GM23338 (cell line): Measurements from ENCODE around the gene CHN2. TPM values are rescaled to one million over a fixed set of nuclear protein-coding genes. Genes with fewer than 3 reads are reported as not detected.

Source experiments
- ATAC-seq: fragments of 200-7000 bp; cut with Tn5 transposase; 3 replicates; pipeline ENCODE4 v1.9.1; 2020
- DNase-seq: peaks from one replicate; pipeline ENCODE4 v3.0.0-alpha.2; 2015; ENCODE audit warnings: low spot score
- H2AFZ ChIP-seq: fragments of 200-600 bp; sonication (generic); 2 replicates; pipeline ENCODE4 v1.8.0; 2016; ENCODE audit warnings: antibody characterized with exemption, mild to moderate bottlenecking, moderate library complexity
- H3F3A ChIP-seq: fragments of 200-600 bp; sonication (generic); replicated peaks from 2 replicates; pipeline ENCODE4 v1.8.0; 2017; ENCODE audit warnings: antibody characterized with exemption, mixed run types, low read depth
- H3K27ac ChIP-seq: fragments of 200-600 bp; sonication (generic); 2 replicates; pipeline ENCODE4 v1.6.1; 2016; ENCODE audit warnings: low read depth
- H3K27me3 ChIP-seq: fragments of 200-600 bp; sonication (generic); 2 replicates; pipeline ENCODE4 v1.8.0; 2016; ENCODE audit warnings: mild to moderate bottlenecking, mixed run types, moderate library complexity; ENCODE audit not compliant: insufficient read depth
- H3K36me3 ChIP-seq: fragments of 200-600 bp; sonication (generic); 2 replicates; pipeline ENCODE4 v1.8.0; 2016; ENCODE audit warnings: mild to moderate bottlenecking; ENCODE audit not compliant: insufficient read depth
- H3K4me1 ChIP-seq: fragments of 200-600 bp; sonication (generic); 2 replicates; pipeline ENCODE4 v1.8.0; 2016; ENCODE audit warnings: mild to moderate bottlenecking, moderate library complexity; ENCODE audit not compliant: insufficient read depth
- H3K4me2 ChIP-seq: fragments of 200-600 bp; sonication (generic); 2 replicates; pipeline ENCODE4 v1.7.1; 2017; ENCODE audit warnings: mixed run types
- H3K4me3 ChIP-seq: fragments of 200-600 bp; sonication (generic); 2 replicates; pipeline ENCODE4 v1.6.1; 2016; ENCODE audit warnings: mixed run types
- H3K79me2 ChIP-seq: fragments of 200-600 bp; sonication (generic); replicated peaks from 2 replicates; pipeline ENCODE4 v1.8.0; 2017; ENCODE audit warnings: mild to moderate bottlenecking; ENCODE audit not compliant: insufficient read depth
- H3K9me2 ChIP-seq: fragments of 200-600 bp; sonication (generic); 2 replicates; pipeline ENCODE4 v1.8.0; 2017; ENCODE audit not compliant: insufficient read depth
- H4K20me1 ChIP-seq: fragments of 200-600 bp; sonication (generic); replicated peaks from 2 replicates; pipeline ENCODE4 v1.8.0; 2017; ENCODE audit warnings: mild to moderate bottlenecking; ENCODE audit not compliant: insufficient read depth
- H3K27ac Mint-ChIP-seq: 2 replicates; pipeline ENCODE4 v1.8.0; 2020; ENCODE audit warnings: inconsistent platforms, mild to moderate bottlenecking, moderate library complexity, mixed read lengths
- H3K27me3 Mint-ChIP-seq: 3 replicates; pipeline ENCODE4 v1.8.0; 2022; ENCODE audit warnings: low read depth, mild to moderate bottlenecking, moderate library complexity, mixed read lengths, inconsistent platforms; ENCODE audit not compliant: insufficient read depth, poor library complexity
- H3K36me3 Mint-ChIP-seq: 3 replicates; pipeline ENCODE4 v1.8.0; 2021; ENCODE audit warnings: low read depth, mild to moderate bottlenecking, inconsistent platforms, moderate library complexity, mixed read lengths
- H3K4me1 Mint-ChIP-seq: 3 replicates; pipeline ENCODE4 v1.8.0; 2020; ENCODE audit warnings: mild to moderate bottlenecking, inconsistent platforms, mixed read lengths
- H3K4me3 Mint-ChIP-seq: 3 replicates; pipeline ENCODE4 v1.8.0; 2021; ENCODE audit warnings: moderate library complexity, mild to moderate bottlenecking, inconsistent platforms, mixed read lengths
- H3K9me3 Mint-ChIP-seq: 3 replicates; pipeline ENCODE4 v1.8.0; 2020; ENCODE audit warnings: moderate library complexity, mild to moderate bottlenecking, inconsistent platforms, mixed read lengths
- CREB1 ChIP-seq: fragments of 250-450 bp; sonication (Bioruptor Pico); IDR thresholded peaks from 2 replicates; pipeline ENCODE4 v1.5.0; 2020; ENCODE audit warnings: low read depth, mild to moderate bottlenecking, moderate library complexity
- CTCF ChIP-seq, 2 experiments: fragments of 200-600 bp in 1 of 2; sonication (generic) in 1 of 2; conservative IDR thresholded peaks; 2 replicates each; pipeline versions ENCODE4 v1.5.1 to v1.6.1; 2016 to 2017; ENCODE audit warnings: antibody characterized with exemption in 2 of 2, low read depth in 2 of 2, mild to moderate bottlenecking in 2 of 2, moderate library complexity in 1 of 2
- EZH2phosphoT487 ChIP-seq: fragments of 200-600 bp; sonication (generic); IDR thresholded peaks from one replicate; pipeline ENCODE4 v1.8.1; 2018; ENCODE audit warnings: antibody characterized with exemption; ENCODE audit not compliant: unreplicated experiment
- JUNB ChIP-seq: IDR thresholded peaks from one replicate; pipeline ENCODE4 v1.6.1; 2016; ENCODE audit warnings: antibody characterized with exemption; ENCODE audit not compliant: unreplicated experiment
- NANOG ChIP-seq: IDR thresholded peaks from 2 replicates; pipeline ENCODE4 v1.6.1; 2016; ENCODE audit warnings: antibody characterized with exemption, borderline replicate concordance
- POLR2AphosphoS5 ChIP-seq: IDR thresholded peaks from 2 replicates; pipeline ENCODE4 v1.6.1; 2016; ENCODE audit warnings: antibody characterized with exemption, low read depth
- REST ChIP-seq: IDR thresholded peaks from one replicate; pipeline ENCODE4 v1.6.1; 2018; ENCODE audit warnings: antibody characterized with exemption; ENCODE audit not compliant: unreplicated experiment
- STAT1 ChIP-seq: IDR thresholded peaks from one replicate; pipeline ENCODE4 v1.6.1; 2016; ENCODE audit warnings: antibody characterized with exemption; ENCODE audit not compliant: unreplicated experiment
- ZNF114 ChIP-seq: fragments of 250-450 bp; sonication (Bioruptor Pico); IDR thresholded peaks from 2 replicates; pipeline ENCODE4 v1.5.0; 2020; ENCODE audit warnings: mild to moderate bottlenecking, moderate library complexity
- ZNF331 ChIP-seq: fragments of 250-450 bp; sonication (Bioruptor Pico); IDR thresholded peaks from 2 replicates; pipeline ENCODE4 v1.5.0; 2020; ENCODE audit warnings: low read depth, mild to moderate bottlenecking, moderate library complexity
- polyA plus RNA-seq: library from polyadenylated mRNA; unstranded; fragments of >200 nt; fragmentation: Nextera tagmentation; extraction: Ambion mirVana; gene quantifications from 2 replicates; pipeline ENCODE4 v1.2.1, GENCODE V29; 2016
- total RNA-seq: library from RNA; depleted of rRNA; stranded (reverse); fragments of >200 nt; shearing (Covaris generic); gene quantifications from 2 replicates; pipeline ENCODE4 v1.2.3, GENCODE V29; 2014
- TF ChIP-seq, protein P1 (sequence below): IDR thresholded peaks from 2 replicates; pipeline ENCODE4 v1.6.1; 2016; ENCODE audit warnings: antibody characterized with exemption
- TF ChIP-seq, protein P2 (sequence below): fragments of 250-450 bp; sonication (Bioruptor Pico); IDR thresholded peaks from 2 replicates; pipeline ENCODE4 v1.5.0; 2020; ENCODE audit warnings: mild to moderate bottlenecking, moderate library complexity

The CHN2 gene
- total and polyA plus RNA-seq, 2 experiments from 2014 or later = 6.1 to 7.5 TPM

GRCh38 chr7:29471444-29472138 is 277.0 kb downstream of the CHN2 start:
- H3K4me3 Mint-ChIP-seq = no peak overlapping the region
- no peaks in the 10 kb centered on the region for H3K36me3 ChIP-seq
- no peaks in the 10 kb centered on the region for H3K4me1 ChIP-seq
- no peak for TF ChIP-seq ZNF331 (CRISPR knock-in tag)
- TF ChIP-seq STAT1 = no peak
- no peak for TF ChIP-seq POLR2AphosphoS5
- TF ChIP-seq CREB1 (CRISPR knock-in tag) = no peak
- TF ChIP-seq JUNB = no peak
- no peak for TF ChIP-seq ZNF114 (CRISPR knock-in tag)
- TF ChIP-seq CTCF (conservative IDR thresholded peaks at IDR 0.05; ENCODE audit: low read depth in 2 of 2) = no peak
- TF ChIP-seq REST = no peak
- no peak for TF ChIP-seq NANOG
- TF ChIP-seq, protein P1, sequence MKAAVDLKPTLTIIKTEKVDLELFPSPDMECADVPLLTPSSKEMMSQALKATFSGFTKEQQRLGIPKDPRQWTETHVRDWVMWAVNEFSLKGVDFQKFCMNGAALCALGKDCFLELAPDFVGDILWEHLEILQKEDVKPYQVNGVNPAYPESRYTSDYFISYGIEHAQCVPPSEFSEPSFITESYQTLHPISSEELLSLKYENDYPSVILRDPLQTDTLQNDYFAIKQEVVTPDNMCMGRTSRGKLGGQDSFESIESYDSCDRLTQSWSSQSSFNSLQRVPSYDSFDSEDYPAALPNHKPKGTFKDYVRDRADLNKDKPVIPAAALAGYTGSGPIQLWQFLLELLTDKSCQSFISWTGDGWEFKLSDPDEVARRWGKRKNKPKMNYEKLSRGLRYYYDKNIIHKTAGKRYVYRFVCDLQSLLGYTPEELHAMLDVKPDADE = no peak
- TF ChIP-seq EZH2phosphoT487 = no peak
- TF ChIP-seq, protein P2, sequence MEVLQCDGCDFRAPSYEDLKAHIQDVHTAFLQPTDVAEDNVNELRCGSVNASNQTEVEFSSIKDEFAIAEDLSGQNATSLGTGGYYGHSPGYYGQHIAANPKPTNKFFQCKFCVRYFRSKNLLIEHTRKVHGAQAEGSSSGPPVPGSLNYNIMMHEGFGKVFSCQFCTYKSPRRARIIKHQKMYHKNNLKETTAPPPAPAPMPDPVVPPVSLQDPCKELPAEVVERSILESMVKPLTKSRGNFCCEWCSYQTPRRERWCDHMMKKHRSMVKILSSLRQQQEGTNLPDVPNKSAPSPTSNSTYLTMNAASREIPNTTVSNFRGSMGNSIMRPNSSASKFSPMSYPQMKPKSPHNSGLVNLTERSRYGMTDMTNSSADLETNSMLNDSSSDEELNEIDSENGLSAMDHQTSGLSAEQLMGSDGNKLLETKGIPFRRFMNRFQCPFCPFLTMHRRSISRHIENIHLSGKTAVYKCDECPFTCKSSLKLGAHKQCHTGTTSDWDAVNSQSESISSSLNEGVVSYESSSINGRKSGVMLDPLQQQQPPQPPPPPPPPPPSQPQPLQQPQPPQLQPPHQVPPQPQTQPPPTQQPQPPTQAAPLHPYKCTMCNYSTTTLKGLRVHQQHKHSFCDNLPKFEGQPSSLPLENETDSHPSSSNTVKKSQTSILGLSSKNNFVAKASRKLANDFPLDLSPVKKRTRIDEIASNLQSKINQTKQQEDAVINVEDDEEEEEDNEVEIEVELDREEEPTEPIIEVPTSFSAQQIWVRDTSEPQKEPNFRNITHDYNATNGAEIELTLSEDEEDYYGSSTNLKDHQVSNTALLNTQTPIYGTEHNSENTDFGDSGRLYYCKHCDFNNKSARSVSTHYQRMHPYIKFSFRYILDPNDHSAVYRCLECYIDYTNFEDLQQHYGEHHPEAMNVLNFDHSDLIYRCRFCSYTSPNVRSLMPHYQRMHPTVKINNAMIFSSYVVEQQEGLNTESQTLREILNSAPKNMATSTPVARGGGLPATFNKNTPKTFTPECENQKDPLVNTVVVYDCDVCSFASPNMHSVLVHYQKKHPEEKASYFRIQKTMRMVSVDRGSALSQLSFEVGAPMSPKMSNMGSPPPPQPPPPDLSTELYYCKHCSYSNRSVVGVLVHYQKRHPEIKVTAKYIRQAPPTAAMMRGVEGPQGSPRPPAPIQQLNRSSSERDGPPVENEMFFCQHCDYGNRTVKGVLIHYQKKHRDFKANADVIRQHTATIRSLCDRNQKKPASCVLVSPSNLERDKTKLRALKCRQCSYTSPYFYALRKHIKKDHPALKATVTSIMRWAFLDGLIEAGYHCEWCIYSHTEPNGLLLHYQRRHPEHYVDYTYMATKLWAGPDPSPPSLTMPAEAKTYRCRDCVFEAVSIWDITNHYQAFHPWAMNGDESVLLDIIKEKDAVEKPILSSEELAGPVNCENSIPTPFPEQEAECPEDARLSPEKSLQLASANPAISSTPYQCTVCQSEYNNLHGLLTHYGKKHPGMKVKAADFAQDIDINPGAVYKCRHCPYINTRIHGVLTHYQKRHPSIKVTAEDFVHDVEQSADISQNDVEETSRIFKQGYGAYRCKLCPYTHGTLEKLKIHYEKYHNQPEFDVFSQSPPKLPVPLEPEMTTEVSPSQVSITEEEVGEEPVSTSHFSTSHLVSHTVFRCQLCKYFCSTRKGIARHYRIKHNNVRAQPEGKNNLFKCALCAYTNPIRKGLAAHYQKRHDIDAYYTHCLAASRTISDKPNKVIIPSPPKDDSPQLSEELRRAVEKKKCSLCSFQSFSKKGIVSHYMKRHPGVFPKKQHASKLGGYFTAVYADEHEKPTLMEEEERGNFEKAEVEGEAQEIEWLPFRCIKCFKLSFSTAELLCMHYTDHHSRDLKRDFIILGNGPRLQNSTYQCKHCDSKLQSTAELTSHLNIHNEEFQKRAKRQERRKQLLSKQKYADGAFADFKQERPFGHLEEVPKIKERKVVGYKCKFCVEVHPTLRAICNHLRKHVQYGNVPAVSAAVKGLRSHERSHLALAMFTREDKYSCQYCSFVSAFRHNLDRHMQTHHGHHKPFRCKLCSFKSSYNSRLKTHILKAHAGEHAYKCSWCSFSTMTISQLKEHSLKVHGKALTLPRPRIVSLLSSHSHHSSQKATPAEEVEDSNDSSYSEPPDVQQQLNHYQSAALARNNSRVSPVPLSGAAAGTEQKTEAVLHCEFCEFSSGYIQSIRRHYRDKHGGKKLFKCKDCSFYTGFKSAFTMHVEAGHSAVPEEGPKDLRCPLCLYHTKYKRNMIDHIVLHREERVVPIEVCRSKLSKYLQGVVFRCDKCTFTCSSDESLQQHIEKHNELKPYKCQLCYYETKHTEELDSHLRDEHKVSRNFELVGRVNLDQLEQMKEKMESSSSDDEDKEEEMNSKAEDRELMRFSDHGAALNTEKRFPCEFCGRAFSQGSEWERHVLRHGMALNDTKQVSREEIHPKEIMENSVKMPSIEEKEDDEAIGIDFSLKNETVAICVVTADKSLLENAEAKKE (CRISPR knock-in tag) = no peak
- H3K4me1 Mint-ChIP-seq = no peaks in the 10 kb centered on the region
- DNase-seq (no peak), ATAC-seq (no peak)
- no peaks in the 10 kb centered on the region for H3F3A ChIP-seq
- no peaks in the 10 kb centered on the region for H3K79me2 ChIP-seq
- H3K9me2 ChIP-seq = no peaks in the 10 kb centered on the region
- no peaks in the 10 kb centered on the region for H3K36me3 Mint-ChIP-seq
- no peak overlapping the region for H3K4me2 ChIP-seq
- no peaks in the 10 kb centered on the region for H4K20me1 ChIP-seq
- H3K9me3 Mint-ChIP-seq = no peaks in the 10 kb centered on the region
- no peaks in the 10 kb centered on the region for H3K27me3 ChIP-seq
- no peak overlapping the region for H3K4me3 ChIP-seq
- no peak overlapping the region for H3K27ac ChIP-seq
- H3K27ac Mint-ChIP-seq = no peak overlapping the region
- no peak overlapping the region for H2AFZ ChIP-seq
- peaks cover 2% of the 10 kb centered on the region for H3K27me3 Mint-ChIP-seq
